Thoracic aorta (tissue), 2 donors: Measurements from ENCODE around the gene TAS2R40. TPM values are rescaled to one million over a fixed set of nuclear protein-coding genes. Genes with fewer than 3 reads are reported as not detected.

Source experiments
- ATAC-seq: fragments of 150-250 bp; one replicate; pipeline ENCODE4 v1.8.0; 2017; ENCODE audit warnings: low read depth; ENCODE audit not compliant: insufficient number of reproducible peaks, low FRiP score
- DNase-seq: peaks from one replicate; pipeline ENCODE4 v3.0.0-alpha.2; 2020; ENCODE audit warnings: low spot score
- H3K27ac ChIP-seq, 2 donors: fragments of 200-600 bp; sonication (generic); 1 replicate in 1 of 2; 2 replicates in 1 of 2; pipeline ENCODE4 v1.5.1; 2016; ENCODE audit warnings: mild to moderate bottlenecking in 2 of 2, moderate library complexity in 2 of 2
- H3K27me3 ChIP-seq: fragments of 200-600 bp; sonication (generic); replicated peaks from 2 replicates; pipeline ENCODE4 v1.6.0; 2016; ENCODE audit warnings: mild to moderate bottlenecking; ENCODE audit not compliant: insufficient read depth
- H3K36me3 ChIP-seq: fragments of 200-600 bp; sonication (generic); one replicate; pipeline ENCODE4 v1.5.1; 2016
- H3K4me1 ChIP-seq, 2 donors: fragments of 200-600 bp; sonication (generic); 1 replicate in 1 of 2; 2 replicates in 1 of 2; pipeline versions ENCODE4 v1.5.1 to v1.6.0; 2016; ENCODE audit warnings: low read depth in 2 of 2, mild to moderate bottlenecking in 1 of 2; ENCODE audit not compliant: control insufficient read depth in 1 of 2
- H3K4me3 ChIP-seq: fragments of 200-600 bp; sonication (generic); 2 replicates; pipeline ENCODE4 v1.5.1; 2016; ENCODE audit warnings: mild to moderate bottlenecking
- H3K9me3 ChIP-seq: fragments of 200-600 bp; sonication (generic); 2 replicates; pipeline ENCODE4 v1.5.1; 2016
- total RNA-seq, 2 donors: library from RNA; depleted of rRNA; stranded (reverse); fragments of >200 nt; gene quantifications; one replicate each; pipeline versions ENCODE4 v1.1.0 to v1.2.3, GENCODE V29; 2016
- TF ChIP-seq, protein P1 (sequence below): fragments of 200-600 bp; sonication (generic); IDR thresholded peaks from one replicate; pipeline ENCODE4 v1.5.1; 2019; ENCODE audit warnings: antibody characterized with exemption

Gene TAS2R40
- total RNA-seq, 2 donors from 2014 or later = not detected

- DNase-seq = no peak
- TF ChIP-seq, protein P1, sequence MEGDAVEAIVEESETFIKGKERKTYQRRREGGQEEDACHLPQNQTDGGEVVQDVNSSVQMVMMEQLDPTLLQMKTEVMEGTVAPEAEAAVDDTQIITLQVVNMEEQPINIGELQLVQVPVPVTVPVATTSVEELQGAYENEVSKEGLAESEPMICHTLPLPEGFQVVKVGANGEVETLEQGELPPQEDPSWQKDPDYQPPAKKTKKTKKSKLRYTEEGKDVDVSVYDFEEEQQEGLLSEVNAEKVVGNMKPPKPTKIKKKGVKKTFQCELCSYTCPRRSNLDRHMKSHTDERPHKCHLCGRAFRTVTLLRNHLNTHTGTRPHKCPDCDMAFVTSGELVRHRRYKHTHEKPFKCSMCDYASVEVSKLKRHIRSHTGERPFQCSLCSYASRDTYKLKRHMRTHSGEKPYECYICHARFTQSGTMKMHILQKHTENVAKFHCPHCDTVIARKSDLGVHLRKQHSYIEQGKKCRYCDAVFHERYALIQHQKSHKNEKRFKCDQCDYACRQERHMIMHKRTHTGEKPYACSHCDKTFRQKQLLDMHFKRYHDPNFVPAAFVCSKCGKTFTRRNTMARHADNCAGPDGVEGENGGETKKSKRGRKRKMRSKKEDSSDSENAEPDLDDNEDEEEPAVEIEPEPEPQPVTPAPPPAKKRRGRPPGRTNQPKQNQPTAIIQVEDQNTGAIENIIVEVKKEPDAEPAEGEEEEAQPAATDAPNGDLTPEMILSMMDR = no peak
- no peaks in the 10 kb centered on the region for H3K36me3 ChIP-seq
- no peaks in the 10 kb centered on the region for H3K27me3 ChIP-seq
- H3K4me3 ChIP-seq = no peak overlapping the region
- no peak for ATAC-seq
- H3K9me3 ChIP-seq = peaks cover 10% of the 10 kb centered on the region
- no peak overlapping the region for H3K27ac ChIP-seq
- no peaks in the 10 kb centered on the region for H3K4me1 ChIP-seq
Observed at GRCh38 chr7:143237366-143237765, 15.5 kb downstream of the TAS2R40 start.

DNA sequence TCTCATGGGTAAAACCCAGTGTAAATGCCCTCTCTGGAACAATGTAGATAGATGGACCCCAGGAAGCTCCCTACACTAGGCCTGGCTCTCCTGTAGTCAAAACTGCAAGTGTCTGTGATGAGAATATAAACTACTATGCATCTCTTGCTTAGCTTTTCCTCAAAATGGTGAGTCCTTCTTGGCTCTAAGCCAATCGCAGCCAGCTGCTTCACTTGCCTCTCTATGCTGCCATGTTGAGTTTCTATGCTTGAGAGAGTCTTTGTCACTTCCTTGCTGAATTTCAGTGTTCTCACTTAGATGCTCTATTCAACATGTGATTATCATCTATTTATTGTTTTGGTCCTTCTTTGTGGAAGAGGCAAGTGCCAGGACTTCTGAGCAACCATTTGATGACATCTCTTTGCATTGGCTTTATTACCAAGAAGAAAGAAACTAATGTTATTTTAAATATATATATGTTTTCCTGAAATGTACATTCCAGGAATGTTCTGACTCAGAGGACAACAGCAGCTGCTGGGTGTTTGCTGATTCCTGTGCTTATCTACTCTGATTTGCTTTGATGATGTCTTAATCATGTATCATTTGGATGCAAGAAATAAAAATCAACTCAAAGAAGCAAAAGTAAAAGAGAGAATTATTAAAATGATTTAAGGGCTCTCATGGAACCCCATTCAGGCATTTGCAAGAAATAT is 16.6 kb downstream of the TAS2R40 start:
- Histone ChIP-seq H3K4me3 (no peak overlapping the region), H3K4me1 (no peaks in the 10 kb centered on the region), H3K27ac (no peak overlapping the region), H3K9me3 (peaks cover 10% of the 10 kb centered on the region), H3K27me3 (no peaks in the 10 kb centered on the region), H3K36me3 (no peaks in the 10 kb centered on the region)
- TF ChIP-seq, protein P1 = no peak
- ATAC-seq (no peak), DNase-seq (no peak)

- DNase-seq = no peak
- Histone ChIP-seq H3K36me3 (no peaks in the 10 kb centered on the region), H3K4me3 (no peak overlapping the region), H3K27ac (peak overlapping the region in 1 of 2 donors; percentile 5), H3K4me1 (no peaks in the 10 kb centered on the region), H3K27me3 (no peaks in the 10 kb centered on the region), H3K9me3 (peaks cover 10% of the 10 kb centered on the region)
- TF ChIP-seq, protein P1 = no peak
- no peak for ATAC-seq
Observed at GRCh38 chr7:143239813-143240212, 18.0 kb downstream of the TAS2R40 start.

- peak overlapping the region in 1 of 2 donors; percentile 5 for H3K27ac ChIP-seq
Observed at GRCh38 chr7:143240291-143241168, 18.7 kb downstream of the TAS2R40 start.

DNA sequence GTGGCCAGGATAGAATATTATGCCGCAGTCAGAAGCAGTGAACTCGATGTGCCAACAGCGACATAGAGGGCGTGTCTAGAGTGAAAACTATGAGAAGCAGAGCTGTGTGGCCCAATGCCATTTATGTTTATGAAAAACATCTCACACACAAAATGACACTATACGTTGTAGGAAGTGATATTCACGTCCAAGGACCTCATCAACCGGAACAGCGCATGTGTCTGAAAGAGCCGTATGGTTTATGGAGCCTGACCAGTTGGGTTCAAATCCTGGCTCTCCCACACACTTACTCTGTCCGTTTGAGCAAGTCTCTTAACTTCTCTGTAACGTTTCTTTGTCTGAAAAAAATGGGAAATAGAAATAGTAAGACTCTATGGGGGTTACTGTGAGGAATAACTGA is 20.5 kb downstream of the TAS2R40 start:
- Histone ChIP-seq H3K27me3 (no peaks in the 10 kb centered on the region), H3K9me3 (no peaks in the 10 kb centered on the region), H3K4me3 (no peak overlapping the region), H3K27ac (no peak overlapping the region), H3K36me3 (no peaks in the 10 kb centered on the region), H3K4me1 (no peaks in the 10 kb centered on the region)
- DNase-seq = no peak
- TF ChIP-seq, protein P1 = no peak
- no peak for ATAC-seq

More at GRCh38 chr7:143240291-143241168, 18.7 kb downstream of the TAS2R40 start:
- ATAC-seq (peak; percentile 86), DNase-seq (no peak)
- Histone ChIP-seq H3K4me3 (no peak overlapping the region), H3K27me3 (no peaks in the 10 kb centered on the region), H3K9me3 (peaks cover 10% of the 10 kb centered on the region), H3K36me3 (no peaks in the 10 kb centered on the region), H3K4me1 (no peaks in the 10 kb centered on the region)
- TF ChIP-seq, protein P1 = peak; percentile 86
